ENCODE results near the gene ZSCAN20. TPM values are rescaled to one million over a fixed set of nuclear protein-coding genes. Genes with fewer than 3 reads are reported as not detected.
A peak's percentile ranks its signal among the peaks of the same experiment; 100 is the strongest.

ZSCAN20 gene
- total RNA-seq, 4 donors from 2014 or later = 2.7 to 7.0 (median 4.2) TPM

DNA sequence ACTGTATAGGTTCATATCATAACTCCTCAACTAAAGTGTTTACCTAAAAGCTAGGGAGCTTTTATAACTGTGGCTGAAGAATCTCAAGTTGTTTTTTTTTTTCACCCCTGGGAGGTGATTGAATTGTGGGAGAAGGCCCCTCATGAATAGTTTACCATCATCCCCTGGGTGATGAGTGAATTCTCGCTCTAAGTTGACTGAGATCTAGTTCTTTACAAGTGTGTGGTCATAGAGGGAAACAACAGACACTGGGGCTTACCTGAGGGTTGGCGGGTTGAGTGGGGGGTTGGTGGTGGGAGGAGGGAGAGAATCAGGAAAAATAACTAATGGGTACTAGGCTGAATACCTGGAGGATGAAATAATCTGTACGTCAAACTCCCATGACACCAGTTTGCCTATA is 7.9 kb upstream of the ZSCAN20 start:
- Histone ChIP-seq H3K27ac (no peak overlapping the region), H3K9me3 (no peaks in the 10 kb centered on the region), H3K4me1 (peaks cover 24 to 33% of the 10 kb centered on the region in 2 donors), H3K36me3 (no peaks in the 10 kb centered on the region), H3K4me3 (no peak overlapping the region), H3K27me3 (no peaks in the 10 kb centered on the region)
- in situ Hi-C loops (cut with MboI; ENCODE audit: low sequenced_read_pairs in 4 of 4) (loop anchor here in 3 of 4 donors (10.0 to 25.0 kb wide), 3 partner anchors 102 to 340 kb away; no protein-coding TSS in a partner anchor), intact Hi-C loops (cut with DNase I; ENCODE audit: low total_unique reads) (no loop called here)
- no peak for TF ChIP-seq POLR2A (IDR thresholded peaks at IDR 0.05)
- TF ChIP-seq, protein P1, sequence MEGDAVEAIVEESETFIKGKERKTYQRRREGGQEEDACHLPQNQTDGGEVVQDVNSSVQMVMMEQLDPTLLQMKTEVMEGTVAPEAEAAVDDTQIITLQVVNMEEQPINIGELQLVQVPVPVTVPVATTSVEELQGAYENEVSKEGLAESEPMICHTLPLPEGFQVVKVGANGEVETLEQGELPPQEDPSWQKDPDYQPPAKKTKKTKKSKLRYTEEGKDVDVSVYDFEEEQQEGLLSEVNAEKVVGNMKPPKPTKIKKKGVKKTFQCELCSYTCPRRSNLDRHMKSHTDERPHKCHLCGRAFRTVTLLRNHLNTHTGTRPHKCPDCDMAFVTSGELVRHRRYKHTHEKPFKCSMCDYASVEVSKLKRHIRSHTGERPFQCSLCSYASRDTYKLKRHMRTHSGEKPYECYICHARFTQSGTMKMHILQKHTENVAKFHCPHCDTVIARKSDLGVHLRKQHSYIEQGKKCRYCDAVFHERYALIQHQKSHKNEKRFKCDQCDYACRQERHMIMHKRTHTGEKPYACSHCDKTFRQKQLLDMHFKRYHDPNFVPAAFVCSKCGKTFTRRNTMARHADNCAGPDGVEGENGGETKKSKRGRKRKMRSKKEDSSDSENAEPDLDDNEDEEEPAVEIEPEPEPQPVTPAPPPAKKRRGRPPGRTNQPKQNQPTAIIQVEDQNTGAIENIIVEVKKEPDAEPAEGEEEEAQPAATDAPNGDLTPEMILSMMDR (IDR thresholded peaks at IDR 0.05 in 4 of 5, conservative IDR thresholded peaks at IDR 0.05 in 1 of 5) = no peak
- no peak for ATAC-seq
- no peak for DNase-seq

DNA sequence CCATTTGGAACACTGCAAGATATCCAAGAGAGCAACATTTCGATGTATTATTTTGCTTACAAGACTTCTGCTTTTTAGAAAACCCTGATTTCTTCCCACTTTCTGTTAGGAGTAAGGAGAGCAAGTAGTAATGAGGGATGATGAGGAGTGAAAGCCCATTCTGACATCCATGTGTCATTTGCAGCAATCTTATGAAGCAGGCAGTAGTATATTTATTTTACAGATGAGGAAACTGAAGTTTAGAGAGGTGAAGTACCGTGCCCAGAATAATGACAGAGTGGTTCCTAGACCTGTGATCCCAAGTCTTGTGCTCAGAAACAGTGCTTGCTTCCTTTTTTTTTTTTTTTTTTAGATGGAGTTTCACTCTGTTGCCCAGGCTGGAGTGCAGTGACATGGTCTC is 7.1 kb upstream of the ZSCAN20 start:
- intact Hi-C loops (cut with DNase I; ENCODE audit: low total_unique reads) (no loop called here), in situ Hi-C loops (cut with MboI; ENCODE audit: low sequenced_read_pairs in 4 of 4) (loop anchor here in 3 of 4 donors (5.0 to 25.0 kb wide), 4 partner anchors 103 to 341 kb away; no protein-coding TSS in a partner anchor)
- Histone ChIP-seq H3K27me3 (no peaks in the 10 kb centered on the region), H3K4me3 (no peak overlapping the region), H3K27ac (no peak overlapping the region), H3K4me1 (peaks cover 18 to 28% of the 10 kb centered on the region in 2 donors), H3K9me3 (no peaks in the 10 kb centered on the region), H3K36me3 (no peaks in the 10 kb centered on the region)
- TF ChIP-seq POLR2A (IDR thresholded peaks at IDR 0.05) = no peak
- TF ChIP-seq, protein P1 (IDR thresholded peaks at IDR 0.05 in 4 of 5, conservative IDR thresholded peaks at IDR 0.05 in 1 of 5) = no peak
- ATAC-seq (no peak), DNase-seq (no peak)

DNA sequence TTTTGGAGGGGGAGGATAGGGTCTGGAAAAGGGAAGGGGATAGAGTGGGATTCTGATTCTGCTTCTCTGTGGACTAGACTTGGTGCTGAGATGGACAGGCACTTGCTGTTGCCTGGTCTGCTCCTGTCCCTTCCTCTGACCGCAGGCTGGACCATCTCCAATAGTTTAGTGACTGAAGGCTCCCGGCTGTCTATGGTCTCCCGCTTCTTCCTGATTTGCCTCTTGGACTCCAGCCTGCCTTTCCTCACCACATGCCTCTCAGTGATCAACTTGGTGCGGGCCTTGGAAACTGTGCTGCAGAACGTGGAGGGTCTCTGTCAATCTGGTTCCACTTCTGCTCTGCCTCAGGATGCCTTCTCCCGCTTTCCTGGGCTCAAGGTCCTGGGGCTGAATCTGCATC is 6.3 kb upstream of the ZSCAN20 start:
- ATAC-seq = peak; percentile 34 to 38
- H3K27ac ChIP-seq = peak overlapping the region in 2 of 4 donors; percentile 21 to 26
- intact Hi-C loops (cut with DNase I; ENCODE audit: low total_unique reads) = no loop called here

DNA sequence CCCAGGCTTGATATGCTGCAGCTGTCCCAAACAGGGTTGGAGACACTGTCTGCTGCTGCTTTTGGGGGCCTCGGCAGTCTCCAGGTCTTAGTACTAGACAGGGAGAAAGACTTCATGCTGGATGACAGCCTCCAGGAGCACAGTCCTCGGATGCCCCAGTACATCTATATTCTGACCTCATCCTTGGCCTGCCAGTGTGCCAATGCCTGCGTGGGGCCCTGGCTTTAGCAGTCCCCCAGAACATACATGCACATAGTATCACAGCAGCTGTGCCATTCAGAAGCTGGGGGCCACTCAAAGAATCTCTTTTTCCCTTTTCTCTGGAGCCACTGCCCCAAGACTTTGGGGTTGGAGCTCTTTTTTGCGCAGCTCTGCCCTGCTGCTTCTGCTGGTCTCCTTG is 4.4 kb upstream of the ZSCAN20 start:
- Histone ChIP-seq H3K27me3 (no peaks in the 10 kb centered on the region), H3K36me3 (no peaks in the 10 kb centered on the region), H3K9me3 (no peaks in the 10 kb centered on the region), H3K27ac (no peak overlapping the region), H3K4me3 (no peak overlapping the region), H3K4me1 (peaks cover 9 to 26% of the 10 kb centered on the region in 2 donors)
- in situ Hi-C loops (cut with MboI; ENCODE audit: low sequenced_read_pairs in 4 of 4) (loop anchor here in 3 of 4 donors (5.0 to 25.0 kb wide), 4 partner anchors 106 to 343 kb away; no protein-coding TSS in a partner anchor), intact Hi-C loops (cut with DNase I; ENCODE audit: low total_unique reads) (no loop called here)
- TF ChIP-seq, protein P1 (IDR thresholded peaks at IDR 0.05 in 4 of 5, conservative IDR thresholded peaks at IDR 0.05 in 1 of 5) = no peak
- TF ChIP-seq POLR2A (IDR thresholded peaks at IDR 0.05) = no peak
- no peak for ATAC-seq
- DNase-seq = no peak

More for the DNA sequence above, 6.3 kb upstream of the ZSCAN20 start:
- Histone ChIP-seq H3K4me3 (no peak overlapping the region), H3K9me3 (no peaks in the 10 kb centered on the region), H3K4me1 (peaks cover 9 to 25% of the 10 kb centered on the region in 2 donors), H3K27me3 (no peaks in the 10 kb centered on the region), H3K36me3 (no peaks in the 10 kb centered on the region)
- peak in 1 of 2 donors; percentile 44 for DNase-seq
- no peak for TF ChIP-seq POLR2A (IDR thresholded peaks at IDR 0.05)
- TF ChIP-seq, protein P1 (IDR thresholded peaks at IDR 0.05 in 4 of 5, conservative IDR thresholded peaks at IDR 0.05 in 1 of 5) = no peak
- in situ Hi-C loops (cut with MboI; ENCODE audit: low sequenced_read_pairs in 4 of 4) = loop anchor here in 3 of 4 donors (5.0 to 25.0 kb wide), 4 partner anchors 104 to 341 kb away; no protein-coding TSS in a partner anchor

All from gastrocnemius medialis (tissue), 4 donors.